NCI-H2081 treated with DMSO at 0.1 percent for 48 hours (cell line): ENCODE measurements around the gene ANKRD33B.
"Not testable (repeated sequence)": the region's sequence is repeated elsewhere in the genome, so short reads cannot be mapped to it uniquely, and the experiment has no call there.

Experiments
- DNase-seq: peaks from one replicate; lab custom pipeline; 2025; lab: John Stamatoyannopoulos, UW

ANKRD33B gene

DNA sequence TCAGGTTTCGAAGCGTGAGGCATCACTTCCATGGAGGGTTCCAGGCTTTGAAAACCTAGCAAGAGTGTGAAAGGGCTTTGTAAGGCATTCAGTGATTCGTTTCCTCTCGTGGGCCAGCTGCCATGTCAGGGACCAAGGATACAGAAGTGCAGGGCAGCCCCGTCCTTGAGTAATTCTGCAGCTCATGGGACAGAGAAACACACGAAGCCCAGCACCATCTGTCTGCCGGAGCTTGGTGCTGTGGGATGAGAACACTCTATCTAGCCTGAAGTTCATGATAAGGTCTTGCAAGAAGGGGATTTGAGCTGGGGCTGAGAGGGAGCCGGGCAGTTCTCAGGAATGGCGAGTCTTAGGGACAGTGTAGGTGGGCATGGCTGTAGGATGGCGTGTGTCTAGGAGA, 55.8 kb downstream of the ANKRD33B start:
- no peak for DNase-seq

- no peak for DNase-seq
These were observed 56.5 kb downstream of the ANKRD33B start for GRCh38 chr5:10620346-10620745.

DNA sequence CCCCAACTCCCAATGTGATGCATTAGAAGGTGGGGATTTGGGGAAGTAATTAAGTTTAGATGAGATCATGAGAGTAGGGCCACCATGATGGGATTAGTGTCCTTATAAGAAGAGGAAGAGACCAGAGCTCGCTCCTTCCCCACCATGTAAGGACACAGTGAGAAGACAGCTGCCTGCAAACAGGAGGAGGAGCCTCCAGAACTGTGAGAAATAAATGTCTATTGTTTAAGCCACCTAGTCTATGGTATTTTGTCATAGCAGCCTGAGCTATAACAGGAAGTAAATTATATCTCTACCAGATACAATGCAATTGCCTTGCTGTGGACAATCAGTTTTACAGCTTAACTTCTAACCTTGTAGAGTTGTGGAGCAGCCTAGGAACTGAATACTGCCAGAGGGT, 58.0 kb downstream of the ANKRD33B start:
- DNase-seq = no peak

DNA sequence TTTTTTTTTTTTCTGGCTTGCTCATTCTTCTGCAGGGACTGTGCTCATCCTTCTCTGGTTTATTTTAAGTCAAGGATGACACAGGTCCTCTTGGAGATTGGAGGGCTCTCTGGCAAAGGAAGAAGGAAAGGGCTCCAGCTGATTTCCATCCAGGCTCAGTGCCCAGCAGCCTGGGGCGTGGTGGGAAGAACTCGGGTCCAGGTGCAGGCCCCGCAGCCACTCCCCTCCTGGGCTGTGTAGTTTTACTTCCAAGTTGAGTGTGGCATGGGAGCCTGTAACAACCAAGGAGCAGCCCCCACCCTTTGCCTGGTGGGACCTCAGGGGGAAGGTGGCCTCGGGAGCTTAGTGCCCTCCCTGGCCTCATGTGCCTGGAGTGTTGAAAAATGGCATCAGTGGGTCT, 58.9 kb downstream of the ANKRD33B start:
- no peak for DNase-seq

GRCh38 chr5:10623305-10623910, 59.5 kb downstream of the ANKRD33B start:
- no peak for DNase-seq

GRCh38 chr5:10624206-10624605, 60.3 kb downstream of the ANKRD33B start:
- DNase-seq = no peak

DNA sequence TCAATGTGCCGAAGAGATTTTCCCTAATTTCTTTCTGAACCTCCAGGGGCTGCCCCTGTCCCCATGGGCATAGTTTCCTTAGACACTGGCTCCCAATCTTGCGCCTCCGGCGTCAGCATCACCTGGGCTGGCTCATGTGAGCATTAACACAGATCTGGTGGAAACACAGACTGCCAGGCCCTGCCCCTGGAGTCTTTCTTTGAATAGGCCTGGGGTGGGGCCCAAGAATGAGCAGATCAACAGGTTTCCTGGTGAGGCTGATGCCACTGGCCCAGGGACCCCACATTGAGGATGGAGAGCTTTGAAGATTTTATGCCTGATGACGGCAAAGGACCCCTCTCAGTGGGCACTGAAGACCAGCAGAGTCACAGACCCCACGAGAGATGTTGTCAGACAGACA, 60.8 kb downstream of the ANKRD33B start:
- DNase-seq = no peak

DNA sequence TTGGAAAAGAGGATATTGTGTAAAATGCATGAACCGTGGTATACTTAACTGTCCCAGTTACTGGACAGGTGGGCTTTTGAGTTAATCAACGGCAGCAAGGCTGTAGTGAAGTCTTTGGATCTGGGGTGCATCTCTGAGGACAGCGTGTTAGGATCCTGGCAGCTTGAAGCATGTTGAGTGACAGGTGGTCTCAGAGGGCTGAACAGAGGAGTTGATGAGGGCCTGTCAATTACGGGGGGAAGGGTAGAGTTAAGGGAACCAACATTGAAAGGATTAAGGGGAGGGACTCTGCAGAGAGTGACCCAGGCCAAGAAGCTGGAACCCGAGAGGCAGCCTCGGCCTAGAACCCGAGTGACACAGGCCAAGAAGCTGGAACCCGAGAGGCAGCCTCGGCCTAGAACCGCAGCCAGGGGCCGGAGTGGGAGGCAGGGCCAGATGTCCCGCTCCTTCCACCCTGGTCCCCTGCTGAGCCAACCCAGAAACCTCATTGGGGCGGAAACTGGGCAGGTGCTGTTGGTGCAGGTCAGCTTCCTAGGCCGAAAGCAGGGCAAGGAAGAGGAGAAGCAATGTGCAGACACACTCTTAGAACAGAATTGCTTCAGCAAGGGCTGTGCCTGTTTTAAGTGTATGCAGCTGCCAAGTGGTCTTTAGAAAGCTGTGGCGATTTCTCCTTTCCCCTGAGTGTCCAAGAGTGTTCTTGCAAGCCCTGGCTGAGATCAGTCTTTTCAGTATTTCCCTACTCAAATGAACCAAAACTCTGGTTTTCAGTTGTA, 62.0 kb downstream of the ANKRD33B start:
- DNase-seq = no peak

GRCh38 chr5:10626473-10627013, 62.7 kb downstream of the ANKRD33B start:
- DNase-seq = no peak

GRCh38 chr5:10627160-10627701, 63.4 kb downstream of the ANKRD33B start:
- no peak for DNase-seq

DNA sequence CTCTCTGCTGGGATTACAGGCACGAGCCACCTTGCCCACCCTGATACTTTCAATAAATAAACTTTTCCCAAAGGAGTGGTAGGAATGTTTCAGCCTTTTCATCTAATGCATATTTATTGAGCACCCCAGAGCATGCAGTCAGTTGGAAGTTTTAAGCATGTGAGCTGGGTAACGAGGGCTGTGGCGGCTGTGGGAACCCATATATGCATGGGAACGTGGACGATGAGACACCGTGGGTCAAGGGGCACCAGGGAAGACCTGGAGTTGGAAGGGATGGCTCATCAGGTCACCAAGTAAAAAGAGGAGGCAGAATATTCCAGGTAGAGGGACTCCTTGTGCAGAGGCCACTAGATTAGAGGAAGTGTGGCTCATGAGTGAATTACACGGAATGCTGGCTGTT, 64.7 kb downstream of the ANKRD33B start:
- DNase-seq = no peak

- DNase-seq = no peak
These were observed 65.8 kb downstream of the ANKRD33B start for GRCh38 chr5:10629682-10630081.

DNA sequence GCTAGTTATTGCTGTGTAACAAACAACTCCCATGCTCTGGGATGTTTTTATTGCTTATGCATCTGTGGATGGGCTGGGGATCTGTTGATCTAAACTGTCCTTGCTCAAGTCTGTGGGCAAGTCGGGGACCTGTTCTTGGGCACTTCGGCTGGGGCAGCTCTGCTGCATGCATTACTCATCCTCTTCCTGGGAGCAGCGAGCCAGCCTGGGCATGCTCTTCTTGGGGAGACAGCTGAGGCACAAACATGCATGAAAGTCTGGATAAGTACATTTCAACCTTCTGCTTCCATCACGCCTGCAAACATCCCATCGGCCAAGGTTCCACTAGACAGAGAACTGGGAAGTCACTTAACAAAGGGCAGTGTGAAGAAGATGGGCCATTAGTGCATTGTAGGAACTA, 66.3 kb downstream of the ANKRD33B start:
- no peak for DNase-seq

DNA sequence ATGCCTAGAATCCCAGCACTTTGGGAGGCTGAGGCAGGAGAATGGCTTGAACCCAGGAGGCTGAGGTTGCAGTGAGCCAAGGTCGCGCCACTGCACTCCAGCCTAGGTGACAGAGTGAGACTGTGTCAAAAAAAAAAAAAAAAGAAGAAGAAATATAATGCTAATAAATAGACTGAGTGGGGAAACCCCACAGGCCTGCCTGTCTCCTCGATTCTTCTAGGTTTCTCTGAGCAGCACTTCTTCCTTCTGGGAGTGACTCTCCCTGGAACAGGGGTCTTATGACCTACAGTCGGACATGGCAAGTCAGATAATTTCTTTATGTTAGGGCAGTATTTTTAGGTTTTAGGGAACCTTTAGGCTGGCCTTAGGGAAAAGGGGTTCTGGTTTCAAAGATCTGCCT, 66.9 kb downstream of the ANKRD33B start:
- not testable (repeated sequence) for DNase-seq

- no peak for DNase-seq
These were observed 67.6 kb downstream of the ANKRD33B start for GRCh38 chr5:10631316-10631996.

DNA sequence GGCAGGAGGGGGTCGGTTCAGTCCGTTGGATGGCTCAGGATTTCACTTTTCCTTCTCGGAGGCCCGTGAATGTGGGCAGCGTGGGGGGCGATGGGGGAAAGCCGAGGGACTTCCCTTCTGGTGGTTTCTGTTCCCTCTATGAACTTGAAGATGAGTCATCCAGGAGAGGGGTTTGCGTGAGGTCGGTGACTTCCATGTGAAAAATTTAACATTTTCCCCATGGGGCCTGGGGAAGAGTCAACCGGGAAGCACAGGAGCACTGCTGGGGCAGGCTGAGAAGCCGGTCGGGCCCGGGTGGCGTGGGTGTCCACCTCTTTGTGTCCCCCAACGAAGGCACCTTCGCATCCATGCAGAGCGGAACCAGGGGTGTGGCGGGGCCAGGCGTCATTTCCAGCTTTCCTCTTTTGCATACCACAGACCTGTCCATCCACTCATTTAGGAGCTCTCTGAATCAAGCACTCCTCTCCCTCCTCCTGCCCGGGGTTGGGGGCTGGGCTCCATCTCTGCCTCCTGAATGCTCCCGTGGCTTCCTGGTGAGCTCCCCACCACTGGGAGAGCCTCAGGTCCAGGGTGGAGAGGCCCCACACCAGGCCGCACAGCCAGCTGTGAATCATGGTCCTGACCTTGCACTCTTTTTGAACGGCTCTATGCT, 68.4 kb downstream of the ANKRD33B start:
- DNase-seq = no peak

DNA sequence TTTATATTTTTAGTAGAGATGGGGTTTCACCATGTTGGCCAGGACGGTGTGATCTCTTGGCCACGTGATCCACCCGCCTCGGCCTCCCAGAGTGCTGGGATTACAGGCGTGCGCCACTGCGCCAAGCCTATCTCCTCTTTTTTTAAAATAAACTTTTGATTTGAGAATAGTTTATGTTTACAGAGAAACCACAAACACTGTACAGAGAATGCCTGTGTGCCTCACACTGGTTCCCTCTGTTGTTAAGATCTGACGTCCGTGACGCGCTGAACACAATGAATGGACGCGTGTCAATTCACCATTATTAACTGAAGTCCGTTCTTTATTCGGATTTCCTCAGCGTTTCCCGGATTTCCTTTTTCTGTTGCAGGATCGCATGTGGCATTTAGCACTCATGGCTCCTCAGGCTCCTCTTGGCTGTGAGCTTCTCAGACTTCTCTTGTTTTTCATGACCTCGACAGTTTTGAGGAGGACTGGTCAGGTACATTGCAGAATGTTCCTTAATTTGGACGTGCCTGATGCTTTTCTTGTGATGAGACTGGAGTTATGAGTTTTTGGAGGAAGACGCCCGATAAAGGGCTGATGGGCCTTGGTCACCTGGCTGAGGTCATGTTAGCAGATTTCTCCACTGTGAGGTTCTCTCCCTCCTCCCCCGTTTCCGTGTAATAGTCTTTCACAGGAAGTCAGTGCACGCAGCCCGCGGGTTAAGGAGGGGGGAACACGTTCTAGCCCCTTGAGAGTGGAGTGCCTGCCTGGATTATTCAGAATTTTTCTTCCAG, 69.6 kb downstream of the ANKRD33B start:
- no peak for DNase-seq

GRCh38 chr5:10634050-10634449, 70.2 kb downstream of the ANKRD33B start:
- DNase-seq = no peak

DNA sequence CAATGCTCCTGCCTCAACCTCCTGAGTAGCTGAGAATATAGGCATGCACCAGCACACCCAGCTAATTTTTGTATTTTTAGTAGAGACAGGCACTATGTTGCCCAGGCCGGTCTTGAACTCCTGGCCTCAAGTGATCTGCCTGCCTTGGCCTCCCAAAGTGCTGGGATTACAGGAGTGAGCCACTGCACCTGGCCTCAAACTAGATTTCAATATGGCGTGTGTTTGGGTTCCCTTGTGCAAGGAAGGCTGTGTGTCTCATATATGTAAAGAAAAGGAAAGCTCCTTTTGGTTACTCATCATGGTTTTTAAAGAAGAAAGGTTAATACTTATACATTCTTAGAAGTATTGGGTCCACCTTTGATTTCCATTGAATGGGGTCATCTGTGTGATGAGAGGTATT, 70.7 kb downstream of the ANKRD33B start:
- DNase-seq = no peak

- no peak for DNase-seq
These were observed 71.5 kb downstream of the ANKRD33B start for GRCh38 chr5:10635257-10635866.

DNA sequence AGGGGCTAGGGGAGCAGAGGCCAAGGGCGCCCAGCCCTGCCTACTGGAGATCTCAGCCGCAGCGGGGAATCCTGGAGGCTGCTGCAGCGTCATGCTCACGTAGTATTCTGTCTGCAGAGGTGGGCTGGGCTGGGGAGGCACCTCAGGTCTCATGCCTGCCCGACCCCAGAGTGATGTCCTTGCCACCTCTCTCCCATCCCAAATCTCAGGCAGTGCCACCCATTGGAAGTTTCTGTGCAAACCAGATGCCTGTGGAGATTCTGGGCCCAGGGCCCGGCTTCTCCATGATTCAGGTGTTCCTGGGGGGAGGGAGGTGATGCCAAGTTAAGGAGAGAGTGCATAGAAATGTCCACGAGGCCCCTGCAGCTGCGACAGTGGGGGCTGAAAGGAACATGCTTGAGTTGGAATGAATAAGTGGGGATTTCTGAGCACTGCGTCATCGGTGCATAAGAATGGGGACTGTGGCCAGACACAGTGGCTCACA, 72.0 kb downstream of the ANKRD33B start:
- DNase-seq = no peak
